Suppressor macrophage (primary cell): ENCODE data around the gene FBXW7.

Experiments used
- DNase-seq, 4 experiments: peaks; one replicate each; pipeline ENCODE4 v3.0.0-alpha.2; 2020 to 2022

FBXW7 gene

GRCh38 chr4:152468408-152468807 lies 67.5 kb downstream of the FBXW7 start:
- DNase-seq = peak in 2 of 4 experiments; percentile 36 to 39

GRCh38 chr4:152467101-152467500 lies 68.8 kb downstream of the FBXW7 start:
- DNase-seq = peak; percentile 23 to 71 (median 44)

DNA sequence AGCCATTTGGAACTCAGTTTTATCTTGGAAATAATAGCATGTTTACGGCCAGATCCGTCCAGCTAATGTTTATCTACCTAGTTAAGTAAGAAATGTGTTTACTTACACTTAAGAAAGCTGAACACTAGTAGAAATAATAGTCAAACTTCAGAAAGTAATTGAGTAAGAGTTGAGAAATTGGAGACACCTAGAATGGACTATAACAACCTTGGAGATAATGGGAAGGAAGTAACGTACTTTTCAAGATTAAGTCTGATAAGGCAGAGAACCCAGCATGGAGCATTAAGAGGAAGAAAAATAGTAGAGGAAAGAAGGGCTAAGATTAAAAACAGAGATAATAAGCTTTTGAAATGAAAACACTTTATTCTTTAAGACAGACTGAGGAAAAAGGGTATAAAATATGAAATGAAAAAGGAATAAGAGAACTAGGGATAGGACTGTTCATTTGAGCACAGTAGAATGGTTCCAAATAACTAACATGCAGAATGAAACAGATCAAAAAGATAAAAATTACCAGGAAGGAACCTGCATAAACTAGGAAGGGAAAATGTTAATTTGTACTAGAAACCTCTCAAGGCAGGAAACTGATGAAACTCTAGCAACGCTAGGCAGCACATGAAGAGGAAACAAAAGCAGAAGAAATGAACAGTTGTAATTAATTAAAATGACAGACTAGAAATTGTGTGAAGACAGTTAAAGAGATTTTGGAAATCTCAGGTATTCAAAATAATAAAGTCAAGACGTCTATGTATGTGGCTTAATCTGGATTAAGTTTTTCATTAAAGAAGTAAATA lies 71.7 kb downstream of the FBXW7 start:
- peak in 3 of 4 experiments; percentile 12 to 27 (median 23) for DNase-seq

DNA sequence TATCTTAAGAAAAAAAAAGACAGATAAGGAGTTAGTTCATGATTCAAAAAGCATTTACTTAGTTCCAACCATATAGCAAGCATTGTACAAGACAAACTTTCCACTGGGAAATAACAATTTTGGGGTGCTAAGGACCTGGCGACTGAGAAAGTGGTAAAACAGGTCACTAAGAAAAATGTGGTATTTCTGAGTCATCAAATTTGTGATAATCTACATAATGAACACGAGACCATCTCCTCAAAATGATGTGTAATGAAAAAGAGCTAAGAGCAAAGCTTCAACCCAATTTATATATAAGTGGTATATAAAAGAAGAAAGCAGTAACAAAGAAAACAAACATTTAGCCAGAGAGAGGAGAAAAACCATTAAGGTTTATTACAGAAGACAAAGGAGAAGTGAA lies 72.3 kb downstream of the FBXW7 start:
- no peak for DNase-seq

- DNase-seq = no peak
Measured at GRCh38 chr4:152462695-152463094, 73.2 kb downstream of the FBXW7 start.

DNA sequence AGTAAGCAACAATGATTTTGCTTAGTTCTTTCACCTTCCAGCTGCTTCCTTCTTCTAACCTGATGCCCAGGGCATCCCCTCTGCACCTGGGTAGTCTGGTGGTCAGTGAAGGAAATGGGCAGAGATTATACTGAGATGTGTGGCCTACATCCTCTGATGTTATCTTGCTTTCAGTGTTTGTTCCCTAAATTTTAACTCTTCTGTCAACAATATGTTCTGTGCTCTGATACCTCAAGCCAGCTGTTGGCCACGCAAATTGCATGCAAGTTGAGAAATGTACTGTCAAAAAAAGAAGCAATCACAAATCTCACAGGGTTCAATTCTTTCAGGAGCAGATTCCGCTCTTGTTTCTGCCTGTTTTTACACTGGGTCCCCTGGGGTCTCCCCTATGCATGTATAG lies 73.8 kb downstream of the FBXW7 start:
- DNase-seq = no peak

DNA sequence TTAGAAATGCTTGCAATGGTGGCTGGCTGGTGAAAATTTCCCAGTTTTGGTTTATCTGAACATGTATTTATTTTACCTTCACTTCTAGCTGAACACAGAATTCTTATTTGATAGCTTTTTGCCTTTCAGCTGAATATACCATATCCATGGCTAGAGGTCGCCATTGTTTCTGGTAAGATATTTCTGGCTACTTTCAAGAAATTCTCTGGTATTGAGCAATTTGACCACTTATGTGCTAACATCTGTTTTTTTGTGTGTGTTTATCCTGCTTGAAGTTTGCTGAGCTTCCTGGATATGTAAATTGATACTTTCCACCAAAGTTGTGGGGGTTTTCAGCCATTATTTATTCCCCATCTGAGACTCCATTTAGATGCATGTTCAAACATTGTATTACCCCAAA lies 75.4 kb downstream of the FBXW7 start:
- peak; percentile 44 to 85 (median 68) for DNase-seq

GRCh38 chr4:152459326-152459725 lies 76.6 kb downstream of the FBXW7 start:
- DNase-seq = no peak

- DNase-seq = peak in 2 of 4 experiments; percentile 22 to 26
Measured at GRCh38 chr4:152458801-152459302, 77.0 kb downstream of the FBXW7 start.

GRCh38 chr4:152456609-152457008 lies 79.3 kb downstream of the FBXW7 start:
- no peak for DNase-seq

GRCh38 chr4:152455311-152455710 lies 80.6 kb downstream of the FBXW7 start:
- DNase-seq = no peak

DNA sequence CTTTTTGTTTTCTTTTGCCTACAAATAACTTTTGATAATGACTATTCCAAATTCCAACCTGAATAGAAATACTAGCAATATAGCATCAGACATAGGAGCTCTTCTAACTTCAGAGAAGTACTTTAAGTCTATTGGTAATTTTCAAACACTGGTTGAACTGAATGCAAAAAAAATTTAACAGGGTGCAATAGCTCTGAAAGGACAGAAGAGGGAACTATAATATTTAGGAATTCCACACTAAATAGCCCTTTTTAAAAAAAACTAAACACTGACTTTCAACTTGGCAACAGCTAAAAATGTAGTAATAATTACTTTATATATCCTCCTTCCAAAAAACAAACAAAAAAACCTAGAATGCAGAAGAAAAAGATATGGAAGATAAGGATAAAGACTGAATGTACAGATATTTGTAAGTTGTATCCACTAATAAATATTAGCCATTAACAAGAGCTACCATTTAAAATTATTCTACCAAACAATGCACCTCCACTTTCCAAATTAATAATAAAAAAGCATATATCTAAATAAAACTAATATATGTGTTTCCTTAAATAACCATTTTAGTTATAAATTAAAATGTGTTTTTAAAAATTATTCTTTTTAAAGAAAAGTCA lies 81.4 kb downstream of the FBXW7 start:
- peak in 2 of 4 experiments; percentile 41 to 59 for DNase-seq

- DNase-seq = no peak
Measured at GRCh38 chr4:152451496-152451895, 84.4 kb downstream of the FBXW7 start.

- no peak for DNase-seq
Measured at GRCh38 chr4:152448854-152449253, 87.0 kb downstream of the FBXW7 start.

GRCh38 chr4:152448038-152448707 lies 87.7 kb downstream of the FBXW7 start:
- peak in 2 of 4 experiments; percentile 20 to 27 for DNase-seq

DNA sequence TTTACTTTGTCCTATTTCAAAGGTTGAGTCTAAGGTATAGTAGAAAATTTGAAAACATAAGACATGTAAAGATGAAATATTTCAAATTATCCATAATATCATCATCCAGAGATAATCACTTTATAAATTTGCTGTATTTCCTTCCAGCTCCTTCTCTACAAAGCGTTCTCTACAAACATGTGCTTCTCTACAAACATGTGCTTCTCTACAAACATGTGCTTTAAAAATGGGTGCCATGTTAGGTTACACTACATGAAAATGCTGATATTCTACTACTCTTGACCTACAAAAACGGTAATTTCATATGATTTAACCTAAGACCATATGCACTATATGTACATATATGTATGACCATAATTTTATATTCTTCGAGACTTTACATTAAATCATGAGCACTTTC lies 92.0 kb downstream of the FBXW7 start:
- DNase-seq = no peak

GRCh38 chr4:152437561-152437960 lies 98.3 kb downstream of the FBXW7 start:
- DNase-seq = no peak

DNA sequence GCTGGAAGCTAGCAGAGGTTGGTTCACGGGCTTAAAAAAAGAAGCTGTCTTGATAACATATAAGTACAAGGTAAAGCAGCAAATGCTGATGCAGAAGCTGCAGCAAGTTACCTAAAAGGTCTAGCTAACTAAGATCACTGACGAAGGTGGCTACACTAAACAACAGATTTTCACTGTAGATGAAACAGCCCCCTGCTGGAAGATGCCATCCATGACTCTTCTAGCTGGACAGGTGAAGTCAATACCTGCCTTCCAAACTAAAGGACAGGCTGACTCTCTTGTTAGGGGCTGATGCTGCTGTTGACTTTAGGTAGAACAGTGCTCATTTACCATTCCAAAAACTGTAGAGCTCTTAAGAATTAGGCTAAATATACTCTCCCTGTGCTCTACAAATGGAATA lies 99.5 kb downstream of the FBXW7 start:
- peak in 1 of 4 experiments; percentile 11 for DNase-seq

DNA sequence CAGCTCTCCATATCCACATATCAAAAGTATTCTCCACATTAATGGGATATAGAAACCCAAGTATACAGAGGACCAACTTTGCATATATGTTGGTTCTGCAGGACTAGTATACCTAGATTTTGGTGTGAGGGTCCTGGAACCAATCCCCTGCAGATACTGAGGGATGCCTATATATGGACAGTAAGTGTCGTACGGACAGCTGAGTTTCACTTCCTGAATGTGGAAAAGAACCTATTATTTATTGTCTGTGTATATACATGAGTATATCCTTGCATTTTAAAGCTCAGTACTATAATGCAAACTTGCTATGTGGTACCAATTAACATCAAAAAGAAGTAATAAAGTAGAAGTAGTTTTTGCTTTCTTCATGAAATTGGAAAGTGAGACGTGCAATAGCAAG lies 101.9 kb downstream of the FBXW7 start:
- peak in 2 of 4 experiments; percentile 41 to 48 for DNase-seq

GRCh38 chr4:152431784-152432183 lies 104.1 kb downstream of the FBXW7 start:
- DNase-seq = no peak

DNA sequence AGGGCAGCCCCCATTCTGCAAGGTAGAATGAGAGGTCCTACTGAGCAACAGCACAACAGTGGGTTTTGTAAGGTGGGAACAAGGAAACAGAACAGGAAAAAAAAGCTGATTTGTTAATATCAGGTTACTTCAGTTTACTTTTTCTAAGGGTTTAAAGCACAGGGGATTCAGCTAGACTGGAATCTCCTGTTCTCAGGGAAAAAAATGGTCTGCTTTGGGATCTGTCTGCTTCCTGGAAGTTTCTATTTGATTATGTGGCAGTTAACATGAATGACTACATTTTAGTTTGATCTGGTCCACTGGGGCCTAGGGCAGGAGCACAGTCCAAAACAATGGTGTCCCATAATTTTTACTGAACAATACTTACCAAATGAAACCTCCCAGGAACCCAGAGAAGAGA lies 104.6 kb downstream of the FBXW7 start:
- DNase-seq = no peak

DNA sequence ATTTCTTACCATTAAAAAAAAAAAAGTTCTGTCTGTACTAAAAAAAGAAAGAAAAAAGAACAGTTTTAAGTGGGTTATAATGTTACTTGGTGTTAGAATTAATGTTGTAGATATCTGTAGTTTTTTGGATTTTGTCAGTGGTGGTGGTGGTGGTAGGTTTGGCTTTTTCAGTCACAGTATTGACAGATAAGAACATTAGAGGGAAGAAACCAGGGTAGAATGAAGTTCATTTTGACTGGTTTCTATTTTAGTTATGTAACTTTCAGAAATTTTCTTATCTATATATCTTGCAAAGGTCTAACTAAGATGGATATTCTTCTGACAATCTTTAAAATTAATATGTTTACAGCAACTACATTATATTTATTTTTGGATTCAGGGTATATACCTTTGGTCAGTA lies 105.4 kb downstream of the FBXW7 start:
- no peak for DNase-seq

DNA sequence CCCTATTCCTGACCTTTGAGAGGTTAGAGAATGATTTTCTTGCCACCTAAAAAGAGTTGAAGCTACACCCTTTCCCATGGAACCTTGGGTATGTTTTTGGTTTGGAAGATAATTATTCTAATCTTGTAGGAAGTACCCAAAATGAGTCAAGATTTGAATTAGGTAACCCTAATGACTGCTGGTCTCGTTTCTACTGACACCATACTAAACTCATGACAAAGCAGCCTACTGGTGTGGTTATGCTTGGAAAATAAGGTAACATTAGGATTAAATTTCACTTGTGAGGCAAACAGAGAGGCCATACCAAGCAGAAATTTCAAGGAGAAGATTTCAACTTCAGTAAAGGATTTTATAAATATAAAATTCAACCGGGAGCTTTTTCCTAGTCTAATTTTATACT lies 107.9 kb downstream of the FBXW7 start:
- peak; percentile 24 to 73 (median 44) for DNase-seq
